ENCODE results near the gene LRP1-AS.

LRP1-AS gene

GRCh38 chr12:57146961-57147944, at the start of gene LRP1-AS:
LRP1-AS (minus strand) TSS chr12:57147619.
- Histone ChIP-seq H3K4me1 (ENCODE audit: control insufficient read depth in 2 of 2, insufficient read depth in 2 of 2, low read length in 2 of 2) (peaks cover 62 to 64% of the 10 kb centered on the region in 2 donors), H3K27me3 (ENCODE audit: control insufficient read depth in 2 of 2, insufficient read depth in 2 of 2, low read length in 2 of 2) (no peaks in the 10 kb centered on the region), H3K9ac (ENCODE audit: low read depth in 1 of 2, low read length in 2 of 2) (peak within 1 kb of the TSS; percentile 45 to 68), H3K36me3 (ENCODE audit: control insufficient read depth in 2 of 2, insufficient read depth in 2 of 2, low read length in 2 of 2) (peaks cover 27 to 42% of the 10 kb centered on the region in 2 donors), H3K27ac (ENCODE audit: low read depth in 2 of 2, low read length in 2 of 2) (peak within 1 kb of the TSS; percentile 85 to 93), H3K9me3 (ENCODE audit: control insufficient read depth in 2 of 2, low read length in 2 of 2) (no peaks in the 10 kb centered on the region), H3K4me3 (ENCODE audit: low read length in 2 of 2) (peak within 1 kb of the TSS; percentile 27 to 37)

GRCh38 chr12:57196956-57197355, 49.5 kb upstream of the LRP1-AS start:
- H3K4me1 ChIP-seq (ENCODE audit: control insufficient read depth in 2 of 2, insufficient read depth in 2 of 2, low read length in 2 of 2), result no peaks in the 10 kb centered on the region
- no peak overlapping the region for H3K27ac ChIP-seq (ENCODE audit: low read depth in 2 of 2, low read length in 2 of 2)
- no peaks in the 10 kb centered on the region for H3K9me3 ChIP-seq (ENCODE audit: control insufficient read depth in 2 of 2, low read length in 2 of 2)
- H3K4me3 ChIP-seq (ENCODE audit: low read length in 2 of 2), result no peak overlapping the region
- H3K36me3 ChIP-seq (ENCODE audit: control insufficient read depth in 2 of 2, insufficient read depth in 2 of 2, low read length in 2 of 2), result peaks cover 80 to 90% of the 10 kb centered on the region in 2 donors
- H3K27me3 ChIP-seq (ENCODE audit: control insufficient read depth in 2 of 2, insufficient read depth in 2 of 2, low read length in 2 of 2), result no peaks in the 10 kb centered on the region
- H3K9ac ChIP-seq (ENCODE audit: low read depth in 1 of 2, low read length in 2 of 2), result no peak overlapping the region

- Histone ChIP-seq H3K36me3 (ENCODE audit: control insufficient read depth in 2 of 2, insufficient read depth in 2 of 2, low read length in 2 of 2) (peaks cover 80 to 90% of the 10 kb centered on the region in 2 donors), H3K4me1 (ENCODE audit: control insufficient read depth in 2 of 2, insufficient read depth in 2 of 2, low read length in 2 of 2) (no peaks in the 10 kb centered on the region), H3K4me3 (ENCODE audit: low read length in 2 of 2) (no peak overlapping the region), H3K9me3 (ENCODE audit: control insufficient read depth in 2 of 2, low read length in 2 of 2) (no peaks in the 10 kb centered on the region), H3K9ac (ENCODE audit: low read depth in 1 of 2, low read length in 2 of 2) (no peak overlapping the region), H3K27me3 (ENCODE audit: control insufficient read depth in 2 of 2, insufficient read depth in 2 of 2, low read length in 2 of 2) (no peaks in the 10 kb centered on the region), H3K27ac (ENCODE audit: low read depth in 2 of 2, low read length in 2 of 2) (no peak overlapping the region)
Measured at GRCh38 chr12:57196439-57196838, 49.0 kb upstream of the LRP1-AS start.

GRCh38 chr12:57195611-57196371, 48.4 kb upstream of the LRP1-AS start:
- H3K27ac ChIP-seq (ENCODE audit: low read depth in 2 of 2, low read length in 2 of 2), result no peak overlapping the region
- H3K36me3 ChIP-seq (ENCODE audit: control insufficient read depth in 2 of 2, insufficient read depth in 2 of 2, low read length in 2 of 2), result peaks cover 82 to 90% of the 10 kb centered on the region in 2 donors

GRCh38 chr12:57195186-57195585, 47.8 kb upstream of the LRP1-AS start:
- H3K4me3 ChIP-seq (ENCODE audit: low read length in 2 of 2), result no peak overlapping the region
- no peaks in the 10 kb centered on the region for H3K4me1 ChIP-seq (ENCODE audit: control insufficient read depth in 2 of 2, insufficient read depth in 2 of 2, low read length in 2 of 2)
- no peaks in the 10 kb centered on the region for H3K9me3 ChIP-seq (ENCODE audit: control insufficient read depth in 2 of 2, low read length in 2 of 2)
- H3K27ac ChIP-seq (ENCODE audit: low read depth in 2 of 2, low read length in 2 of 2), result no peak overlapping the region
- H3K36me3 ChIP-seq (ENCODE audit: control insufficient read depth in 2 of 2, insufficient read depth in 2 of 2, low read length in 2 of 2), result peaks cover 87 to 95% of the 10 kb centered on the region in 2 donors
- H3K9ac ChIP-seq (ENCODE audit: low read depth in 1 of 2, low read length in 2 of 2), result no peak overlapping the region
- no peaks in the 10 kb centered on the region for H3K27me3 ChIP-seq (ENCODE audit: control insufficient read depth in 2 of 2, insufficient read depth in 2 of 2, low read length in 2 of 2)

More at GRCh38 chr12:57195611-57196371, 48.4 kb upstream of the LRP1-AS start:
- H3K4me1 ChIP-seq (ENCODE audit: control insufficient read depth in 2 of 2, insufficient read depth in 2 of 2, low read length in 2 of 2), result no peaks in the 10 kb centered on the region
- H3K9ac ChIP-seq (ENCODE audit: low read depth in 1 of 2, low read length in 2 of 2), result no peak overlapping the region
- no peaks in the 10 kb centered on the region for H3K9me3 ChIP-seq (ENCODE audit: control insufficient read depth in 2 of 2, low read length in 2 of 2)
- H3K4me3 ChIP-seq (ENCODE audit: low read length in 2 of 2), result no peak overlapping the region
- no peaks in the 10 kb centered on the region for H3K27me3 ChIP-seq (ENCODE audit: control insufficient read depth in 2 of 2, insufficient read depth in 2 of 2, low read length in 2 of 2)

GRCh38 chr12:57194253-57194652, 46.8 kb upstream of the LRP1-AS start:
- H3K9me3 ChIP-seq (ENCODE audit: control insufficient read depth in 2 of 2, low read length in 2 of 2), result no peaks in the 10 kb centered on the region
- no peaks in the 10 kb centered on the region for H3K27me3 ChIP-seq (ENCODE audit: control insufficient read depth in 2 of 2, insufficient read depth in 2 of 2, low read length in 2 of 2)
- no peak overlapping the region for H3K4me3 ChIP-seq (ENCODE audit: low read length in 2 of 2)
- no peak overlapping the region for H3K9ac ChIP-seq (ENCODE audit: low read depth in 1 of 2, low read length in 2 of 2)
- H3K36me3 ChIP-seq (ENCODE audit: control insufficient read depth in 2 of 2, insufficient read depth in 2 of 2, low read length in 2 of 2), result peaks cover 87 to 94% of the 10 kb centered on the region in 2 donors
- H3K4me1 ChIP-seq (ENCODE audit: control insufficient read depth in 2 of 2, insufficient read depth in 2 of 2, low read length in 2 of 2), result no peaks in the 10 kb centered on the region
- H3K27ac ChIP-seq (ENCODE audit: low read depth in 2 of 2, low read length in 2 of 2), result no peak overlapping the region

- Histone ChIP-seq H3K36me3 (ENCODE audit: control insufficient read depth in 2 of 2, insufficient read depth in 2 of 2, low read length in 2 of 2) (peaks cover 86 to 94% of the 10 kb centered on the region in 2 donors), H3K4me3 (ENCODE audit: low read length in 2 of 2) (no peak overlapping the region), H3K27ac (ENCODE audit: low read depth in 2 of 2, low read length in 2 of 2) (no peak overlapping the region), H3K4me1 (ENCODE audit: control insufficient read depth in 2 of 2, insufficient read depth in 2 of 2, low read length in 2 of 2) (no peaks in the 10 kb centered on the region), H3K27me3 (ENCODE audit: control insufficient read depth in 2 of 2, insufficient read depth in 2 of 2, low read length in 2 of 2) (no peaks in the 10 kb centered on the region), H3K9me3 (ENCODE audit: control insufficient read depth in 2 of 2, low read length in 2 of 2) (no peaks in the 10 kb centered on the region), H3K9ac (ENCODE audit: low read depth in 1 of 2, low read length in 2 of 2) (no peak overlapping the region)
Measured at GRCh38 chr12:57193706-57194245, 46.4 kb upstream of the LRP1-AS start.

GRCh38 chr12:57192920-57193319, 45.5 kb upstream of the LRP1-AS start:
- Histone ChIP-seq H3K27me3 (ENCODE audit: control insufficient read depth in 2 of 2, insufficient read depth in 2 of 2, low read length in 2 of 2) (no peaks in the 10 kb centered on the region), H3K4me1 (ENCODE audit: control insufficient read depth in 2 of 2, insufficient read depth in 2 of 2, low read length in 2 of 2) (no peaks in the 10 kb centered on the region), H3K4me3 (ENCODE audit: low read length in 2 of 2) (no peak overlapping the region), H3K9ac (ENCODE audit: low read depth in 1 of 2, low read length in 2 of 2) (no peak overlapping the region), H3K9me3 (ENCODE audit: control insufficient read depth in 2 of 2, low read length in 2 of 2) (no peaks in the 10 kb centered on the region), H3K36me3 (ENCODE audit: control insufficient read depth in 2 of 2, insufficient read depth in 2 of 2, low read length in 2 of 2) (peaks cover 84 to 91% of the 10 kb centered on the region in 2 donors), H3K27ac (ENCODE audit: low read depth in 2 of 2, low read length in 2 of 2) (no peak overlapping the region)

- Histone ChIP-seq H3K36me3 (ENCODE audit: control insufficient read depth in 2 of 2, insufficient read depth in 2 of 2, low read length in 2 of 2) (peaks cover 82 to 91% of the 10 kb centered on the region in 2 donors), H3K27me3 (ENCODE audit: control insufficient read depth in 2 of 2, insufficient read depth in 2 of 2, low read length in 2 of 2) (no peaks in the 10 kb centered on the region)
Measured at GRCh38 chr12:57191410-57191809, 44.0 kb upstream of the LRP1-AS start.

More at GRCh38 chr12:57191410-57191809, 44.0 kb upstream of the LRP1-AS start:
- no peak overlapping the region for H3K27ac ChIP-seq (ENCODE audit: low read depth in 2 of 2, low read length in 2 of 2)
- H3K9ac ChIP-seq (ENCODE audit: low read depth in 1 of 2, low read length in 2 of 2), result no peak overlapping the region
- H3K4me3 ChIP-seq (ENCODE audit: low read length in 2 of 2), result no peak overlapping the region
- H3K4me1 ChIP-seq (ENCODE audit: control insufficient read depth in 2 of 2, insufficient read depth in 2 of 2, low read length in 2 of 2), result no peaks in the 10 kb centered on the region
- no peaks in the 10 kb centered on the region for H3K9me3 ChIP-seq (ENCODE audit: control insufficient read depth in 2 of 2, low read length in 2 of 2)

All from mucosa of rectum (tissue), 2 donors.